H9 (cell line): Measurements from ENCODE around the gene SLC45A1. TPM values are rescaled to one million over a fixed set of nuclear protein-coding genes. Genes with fewer than 3 reads are reported as not detected.

Source experiments
- DNase-seq: peaks from one replicate; pipeline ENCODE4 v3.0.0-alpha.2; 2017
- H2AFZ ChIP-seq: one replicate; pipeline ENCODE4 v1.6.1; 2013; ENCODE audit warnings: mild to moderate bottlenecking, low read length, control low read depth, moderate library complexity
- H2AK5ac ChIP-seq: 2 replicates; pipeline ENCODE4 v1.6.1; 2013; ENCODE audit warnings: low read length, control low read depth, mixed read lengths; ENCODE audit not compliant: insufficient read length
- H2BK120ac ChIP-seq: one replicate; pipeline ENCODE4 v1.6.1; 2013; ENCODE audit warnings: low read depth, mild to moderate bottlenecking, low read length, control low read depth, inconsistent platforms; ENCODE audit not compliant: poor library complexity, severe bottlenecking
- H2BK12ac ChIP-seq: 2 replicates; pipeline ENCODE4 v1.6.1; 2013; ENCODE audit warnings: low read length, control low read depth, mixed read lengths, low read depth; ENCODE audit not compliant: insufficient read length
- H2BK15ac ChIP-seq: 2 replicates; pipeline ENCODE4 v1.6.1; 2013; ENCODE audit warnings: low read depth, low read length, control low read depth
- H2BK20ac ChIP-seq: one replicate; pipeline ENCODE4 v1.6.1; 2013; ENCODE audit warnings: low read depth, mild to moderate bottlenecking, low read length, control low read depth, inconsistent platforms; ENCODE audit not compliant: poor library complexity, severe bottlenecking
- H2BK5ac ChIP-seq: 2 replicates; pipeline ENCODE4 v1.6.1; 2013; ENCODE audit warnings: low read length, control low read depth, mixed read lengths; ENCODE audit not compliant: insufficient read length
- H3K14ac ChIP-seq: 2 replicates; pipeline ENCODE4 v1.6.1; 2013; ENCODE audit warnings: low read length, control low read depth; ENCODE audit not compliant: insufficient read depth
- H3K18ac ChIP-seq: 2 replicates; pipeline ENCODE4 v1.6.1; 2013; ENCODE audit warnings: low read depth, mild to moderate bottlenecking, mixed read lengths, low read length, control low read depth; ENCODE audit not compliant: insufficient read length
- H3K23ac ChIP-seq: 2 replicates; pipeline ENCODE4 v1.6.1; 2013; ENCODE audit warnings: low read length, control low read depth, mixed read lengths, low read depth; ENCODE audit not compliant: insufficient read length
- H3K23me2 ChIP-seq: 2 replicates; pipeline ENCODE4 v1.6.1; 2013; ENCODE audit warnings: low read depth, mild to moderate bottlenecking, mixed read lengths, low read length, control low read depth; ENCODE audit not compliant: insufficient read length, poor library complexity, severe bottlenecking
- H3K27ac ChIP-seq: 2 replicates; pipeline ENCODE4 v1.5.1; 2013; ENCODE audit warnings: low read length, control low read depth, mixed read lengths, low read depth; ENCODE audit not compliant: insufficient read length
- H3K27me3 ChIP-seq: 2 replicates; pipeline ENCODE4 v1.6.1; 2013; ENCODE audit warnings: low read length, control low read depth, inconsistent platforms; ENCODE audit not compliant: insufficient read depth
- H3K4ac ChIP-seq: 2 replicates; pipeline ENCODE4 v1.6.1; 2013; ENCODE audit warnings: low read depth, mild to moderate bottlenecking, control low read depth, inconsistent platforms, low read length, moderate library complexity
- H3K4me1 ChIP-seq: 2 replicates; pipeline ENCODE4 v1.6.1; 2013; ENCODE audit warnings: low read length, control low read depth, inconsistent platforms; ENCODE audit not compliant: insufficient read depth
- H3K4me2 ChIP-seq: 2 replicates; pipeline ENCODE4 v1.6.1; 2013; ENCODE audit warnings: low read length, control low read depth, mixed read lengths; ENCODE audit not compliant: insufficient read length, insufficient read depth
- H3K56ac ChIP-seq: 2 replicates; pipeline ENCODE4 v1.6.1; 2013; ENCODE audit warnings: low read depth, mild to moderate bottlenecking, mixed read lengths, low read length, control low read depth; ENCODE audit not compliant: insufficient read length
- H3K79me1 ChIP-seq: 2 replicates; pipeline ENCODE4 v1.6.1; 2013; ENCODE audit warnings: low read depth, mild to moderate bottlenecking, moderate library complexity, low read length, control low read depth, inconsistent platforms; ENCODE audit not compliant: insufficient read depth, poor library complexity, severe bottlenecking
- H3K79me2 ChIP-seq: 2 replicates; pipeline ENCODE4 v1.6.1; 2013; ENCODE audit warnings: low read length, control low read depth, inconsistent platforms; ENCODE audit not compliant: insufficient read depth
- H3K9ac ChIP-seq: 2 replicates; pipeline ENCODE4 v1.6.1; 2013; ENCODE audit warnings: low read length, control low read depth, mixed read lengths; ENCODE audit not compliant: insufficient read length; ENCODE audit errors: extremely low read depth
- H3K9me3 ChIP-seq: one replicate; pipeline ENCODE4 v1.6.1; 2013; ENCODE audit warnings: low read depth, low read length, inconsistent platforms; ENCODE audit not compliant: control insufficient read depth
- H3T11ph ChIP-seq: one replicate; pipeline ENCODE4 v1.6.1; 2013; ENCODE audit warnings: mild to moderate bottlenecking, low read length, control low read depth, inconsistent platforms
- H4K20me1 ChIP-seq: one replicate; pipeline ENCODE4 v1.6.1; 2013; ENCODE audit not compliant: control insufficient read depth, insufficient read length, insufficient read depth
- H4K5ac ChIP-seq: 2 replicates; pipeline ENCODE4 v1.6.1; 2013; ENCODE audit warnings: low read depth, mild to moderate bottlenecking, mixed read lengths, low read length, control low read depth; ENCODE audit not compliant: insufficient read length
- H4K8ac ChIP-seq: replicated peaks from 2 replicates; pipeline ENCODE4 v1.6.1; 2013; ENCODE audit warnings: low read length, control low read depth, mixed read lengths, low read depth; ENCODE audit not compliant: insufficient read length
- H4K91ac ChIP-seq: 2 replicates; pipeline ENCODE4 v1.6.1; 2013; ENCODE audit warnings: low read depth, mild to moderate bottlenecking, moderate library complexity, mixed read lengths, low read length, control low read depth; ENCODE audit not compliant: insufficient read length
- H3K27ac Mint-ChIP-seq, 3 experiments: 2 replicates in 2 of 3; 3 replicates in 1 of 3; pipeline ENCODE4 v1.8.0; 2020 to 2021; ENCODE audit warnings: mixed read lengths in 3 of 3, mild to moderate bottlenecking in 1 of 3, moderate library complexity in 1 of 3
- H3K27me3 Mint-ChIP-seq: 2 replicates; pipeline ENCODE4 v1.8.0; 2021; ENCODE audit warnings: low read depth, mild to moderate bottlenecking, moderate library complexity, mixed read lengths
- H3K36me3 Mint-ChIP-seq, 3 experiments: 2 replicates in 2 of 3; 3 replicates in 1 of 3; pipeline ENCODE4 v1.8.0; 2020 to 2021; ENCODE audit warnings: low read depth in 3 of 3, mixed read lengths in 3 of 3; ENCODE audit not compliant: insufficient read depth in 1 of 3
- H3K4me1 Mint-ChIP-seq, 2 experiments: 2 replicates each; pipeline ENCODE4 v1.8.0; 2020; ENCODE audit warnings: mixed read lengths in 2 of 2
- H3K4me3 Mint-ChIP-seq, 2 experiments: 2 replicates in 1 of 2; 3 replicates in 1 of 2; pipeline ENCODE4 v1.8.0; 2020 to 2021; ENCODE audit warnings: mild to moderate bottlenecking in 2 of 2, mixed read lengths in 2 of 2, moderate library complexity in 1 of 2
- H3K9me3 Mint-ChIP-seq, 2 experiments: 2 replicates in 1 of 2; 3 replicates in 1 of 2; pipeline ENCODE4 v1.8.0; 2020; ENCODE audit warnings: mild to moderate bottlenecking in 2 of 2, mixed read lengths in 2 of 2, moderate library complexity in 1 of 2
- WGBS: extraction: QIAGEN DNeasy Blood & Tissue Kit; methylation state at CpG from one replicate; pipeline ENCODE4 v1.1.7; 2013; ENCODE audit warnings: missing lambda C conversion rate, low lambda C conversion rate, mixed read lengths; ENCODE audit not compliant: insufficient read length; ENCODE audit errors: extremely low coverage; 5-methylcytosine and 5-hydroxymethylcytosine counted together
- total RNA-seq: library from RNA; stranded (reverse); gene quantifications from 2 replicates; pipeline ENCODE4 v1.2.1, GENCODE V29; 2021
- TF ChIP-seq, protein P1 (sequence below): fragments of 200-600 bp; sonication (generic); conservative IDR thresholded peaks from 3 replicates; pipeline ENCODE4 v1.8.0; 2021; ENCODE audit warnings: antibody characterized with exemption, mild to moderate bottlenecking

SLC45A1 gene
- total RNA-seq, 1 experiment from 2014 or later: 0.63 TPM

- no peak overlapping the region for H3K23ac ChIP-seq
- no peaks in the 10 kb centered on the region for H4K20me1 ChIP-seq
- H3K27me3 Mint-ChIP-seq: no peaks in the 10 kb centered on the region
- WGBS: no CpG with 5 or more reads among the region's 18 CpGs
- no peaks in the 10 kb centered on the region; a peak in 1 of 7 replicates for H3K36me3 Mint-ChIP-seq
- no peaks in the 10 kb centered on the region for H3K4me1 ChIP-seq
- H3K27me3 ChIP-seq: no peaks in the 10 kb centered on the region
- H2BK120ac ChIP-seq: no peak overlapping the region
- H2AK5ac ChIP-seq: no peak overlapping the region
- no peak overlapping the region for H4K5ac ChIP-seq
- no peaks in the 10 kb centered on the region for H3K23me2 ChIP-seq
- no peak for DNase-seq
- no peak overlapping the region for H2BK15ac ChIP-seq
- peaks cover 0 to 2% of the 10 kb centered on the region in 2 experiments; a peak in 1 of 4 replicates for H3K4me1 Mint-ChIP-seq
- H3K4me2 ChIP-seq: no peak overlapping the region
- H4K91ac ChIP-seq: no peak overlapping the region
- no peak overlapping the region for H2BK12ac ChIP-seq
- no peaks in the 10 kb centered on the region for H3K79me1 ChIP-seq
- no peak overlapping the region for H3K27ac Mint-ChIP-seq
- H2AFZ ChIP-seq: no peak overlapping the region
- no peak overlapping the region for H3K9ac ChIP-seq
- H3K27ac ChIP-seq: no peak overlapping the region
- no peak overlapping the region for H3K4ac ChIP-seq
- H3K56ac ChIP-seq: no peak overlapping the region
- no peaks in the 10 kb centered on the region; a peak in 1 of 5 replicates for H3K9me3 Mint-ChIP-seq
- H2BK5ac ChIP-seq: no peak overlapping the region
- no peaks in the 10 kb centered on the region for H3K9me3 ChIP-seq
- no peak overlapping the region for H3K18ac ChIP-seq
- TF ChIP-seq, protein P1, sequence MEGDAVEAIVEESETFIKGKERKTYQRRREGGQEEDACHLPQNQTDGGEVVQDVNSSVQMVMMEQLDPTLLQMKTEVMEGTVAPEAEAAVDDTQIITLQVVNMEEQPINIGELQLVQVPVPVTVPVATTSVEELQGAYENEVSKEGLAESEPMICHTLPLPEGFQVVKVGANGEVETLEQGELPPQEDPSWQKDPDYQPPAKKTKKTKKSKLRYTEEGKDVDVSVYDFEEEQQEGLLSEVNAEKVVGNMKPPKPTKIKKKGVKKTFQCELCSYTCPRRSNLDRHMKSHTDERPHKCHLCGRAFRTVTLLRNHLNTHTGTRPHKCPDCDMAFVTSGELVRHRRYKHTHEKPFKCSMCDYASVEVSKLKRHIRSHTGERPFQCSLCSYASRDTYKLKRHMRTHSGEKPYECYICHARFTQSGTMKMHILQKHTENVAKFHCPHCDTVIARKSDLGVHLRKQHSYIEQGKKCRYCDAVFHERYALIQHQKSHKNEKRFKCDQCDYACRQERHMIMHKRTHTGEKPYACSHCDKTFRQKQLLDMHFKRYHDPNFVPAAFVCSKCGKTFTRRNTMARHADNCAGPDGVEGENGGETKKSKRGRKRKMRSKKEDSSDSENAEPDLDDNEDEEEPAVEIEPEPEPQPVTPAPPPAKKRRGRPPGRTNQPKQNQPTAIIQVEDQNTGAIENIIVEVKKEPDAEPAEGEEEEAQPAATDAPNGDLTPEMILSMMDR: no peak
- H3K4me3 Mint-ChIP-seq: no peak overlapping the region
- H3K79me2 ChIP-seq: no peaks in the 10 kb centered on the region
- no peak overlapping the region for H3K14ac ChIP-seq
- no peak overlapping the region for H3T11ph ChIP-seq
- no peak overlapping the region for H2BK20ac ChIP-seq
- H4K8ac ChIP-seq: no peak overlapping the region
Measured at GRCh38 chr1:8328271-8328670, 10.4 kb downstream of the SLC45A1 start.
